H54 (cell line): ENCODE results near the gene SLC16A13.
"Not testable (repeated sequence)": the region's sequence is repeated elsewhere in the genome, so short reads cannot be mapped to it uniquely, and the experiment has no call there.

Experiments used
- DNase-seq: peaks from one replicate; pipeline ENCODE4 v3.0.0; 2011; ENCODE audit warnings: low spot score, mixed read lengths; ENCODE audit not compliant: insufficient read length
- FAIRE-seq: peaks from 3 replicates; lab custom pipeline; 2011; peaks lifted over from hg19 to GRCh38; lab: Jason Lieb, UNC
- POLR2A ChIP-seq: IDR thresholded peaks from 2 replicates; pipeline ENCODE4 v1.6.1; 2011; ENCODE audit warnings: low read depth, mild to moderate bottlenecking, low read length

Gene SLC16A13

GRCh38 chr17:7079581-7080455 is 44.0 kb downstream of the SLC16A13 start, which contains the start of gene CLEC10A:
CLEC10A (minus strand) TSS chr17:7080251; CDS start chr17:7078812, 1,439 bp downstream.
- FAIRE-seq (no peak), DNase-seq (no peak)
- no peak for TF ChIP-seq POLR2A

GRCh38 chr17:7080456-7081041 is 44.7 kb downstream of the SLC16A13 start:
- DNase-seq (no peak), FAIRE-seq (no peak)
- no peak for TF ChIP-seq POLR2A

GRCh38 chr17:7081341-7082062 is 45.7 kb downstream of the SLC16A13 start:
- FAIRE-seq (no peak), DNase-seq (no peak)
- no peak for TF ChIP-seq POLR2A

GRCh38 chr17:7083592-7083991 is 47.8 kb downstream of the SLC16A13 start:
- DNase-seq, result peak; percentile 34
- TF ChIP-seq POLR2A, result no peak
- no peak for FAIRE-seq

GRCh38 chr17:7084088-7084487 is 48.3 kb downstream of the SLC16A13 start:
- FAIRE-seq (no peak), DNase-seq (no peak)

GRCh38 chr17:7088442-7088841 is 52.6 kb downstream of the SLC16A13 start:
- DNase-seq, FAIRE-seq: not testable (repeated sequence)

More at GRCh38 chr17:7084088-7084487, 48.3 kb downstream of the SLC16A13 start:
- TF ChIP-seq POLR2A, result no peak

- not testable (repeated sequence) for FAIRE-seq, DNase-seq
Observed at GRCh38 chr17:7089570-7089969, 53.8 kb downstream of the SLC16A13 start.
